Activated T-cell treated with anti-CD3 and anti-CD28 coated beads, Interleukin-2, amount 50 U/mL, for 24 hours (primary cell): ENCODE measurements around the gene KREMEN1.
A peak's percentile ranks its signal among the peaks of the same experiment; 100 is the strongest.

Experiments used
- DNase-seq: peaks from one replicate; pipeline ENCODE4 v3.0.0-alpha.2; 2020
- H3K27ac Mint-ChIP-seq: 2 replicates; pipeline ENCODE4 v1.8.0; 2020; ENCODE audit warnings: mild to moderate bottlenecking, mixed read lengths
- H3K27me3 Mint-ChIP-seq: 2 replicates; pipeline ENCODE4 v1.8.0; 2020; ENCODE audit warnings: mixed read lengths
- H3K36me3 Mint-ChIP-seq: 2 replicates; pipeline ENCODE4 v1.8.0; 2020; ENCODE audit warnings: low read depth, mixed read lengths
- H3K4me1 Mint-ChIP-seq: 2 replicates; pipeline ENCODE4 v1.8.0; 2020; ENCODE audit warnings: low read depth, mixed read lengths
- H3K4me3 Mint-ChIP-seq: 2 replicates; pipeline ENCODE4 v1.8.0; 2020; ENCODE audit warnings: mild to moderate bottlenecking, moderate library complexity, mixed read lengths
- H3K9me3 Mint-ChIP-seq: 2 replicates; pipeline ENCODE4 v1.8.0; 2020; ENCODE audit warnings: mixed read lengths

KREMEN1 gene

GRCh38 chr22:29207243-29207550 lies 134.4 kb downstream of the KREMEN1 start:
- Mint-ChIP-seq H3K36me3 (no peaks in the 10 kb centered on the region), H3K4me3 (no peak overlapping the region), H3K4me1 (peaks cover 19% of the 10 kb centered on the region), H3K27me3 (peaks cover 42% of the 10 kb centered on the region), H3K27ac (no peak overlapping the region), H3K9me3 (no peaks in the 10 kb centered on the region)
- no peak for DNase-seq

- Mint-ChIP-seq H3K4me1 (peaks cover 12% of the 10 kb centered on the region), H3K4me3 (no peak overlapping the region), H3K36me3 (no peaks in the 10 kb centered on the region), H3K27me3 (peaks cover 39% of the 10 kb centered on the region), H3K9me3 (no peaks in the 10 kb centered on the region), H3K27ac (no peak overlapping the region)
- no peak for DNase-seq
These were observed 135.0 kb downstream of the KREMEN1 start for GRCh38 chr22:29207562-29208501.

- DNase-seq, result no peak
- H3K4me3 Mint-ChIP-seq, result no peak overlapping the region
- H3K36me3 Mint-ChIP-seq, result no peaks in the 10 kb centered on the region
- no peak overlapping the region for H3K27ac Mint-ChIP-seq
- peaks cover 38% of the 10 kb centered on the region for H3K27me3 Mint-ChIP-seq
- H3K4me1 Mint-ChIP-seq, result peaks cover 7% of the 10 kb centered on the region
- no peaks in the 10 kb centered on the region for H3K9me3 Mint-ChIP-seq
These were observed 135.6 kb downstream of the KREMEN1 start for GRCh38 chr22:29208502-29208862.

- Mint-ChIP-seq H3K27me3 (peaks cover 34% of the 10 kb centered on the region), H3K4me1 (peaks cover 6% of the 10 kb centered on the region), H3K36me3 (no peaks in the 10 kb centered on the region), H3K4me3 (no peak overlapping the region), H3K27ac (no peak overlapping the region), H3K9me3 (no peaks in the 10 kb centered on the region)
- DNase-seq, result no peak
These were observed 136.2 kb downstream of the KREMEN1 start for GRCh38 chr22:29208879-29209623.

GRCh38 chr22:29209624-29209929 lies 136.7 kb downstream of the KREMEN1 start:
- H3K36me3 Mint-ChIP-seq, result no peaks in the 10 kb centered on the region
- H3K4me3 Mint-ChIP-seq, result no peak overlapping the region
- peaks cover 28% of the 10 kb centered on the region for H3K27me3 Mint-ChIP-seq
- no peaks in the 10 kb centered on the region for H3K9me3 Mint-ChIP-seq
- H3K27ac Mint-ChIP-seq, result no peak overlapping the region
- DNase-seq, result no peak
- peaks cover 5% of the 10 kb centered on the region for H3K4me1 Mint-ChIP-seq

- Mint-ChIP-seq H3K27ac (no peak overlapping the region), H3K27me3 (peaks cover 19% of the 10 kb centered on the region), H3K4me3 (no peak overlapping the region), H3K36me3 (no peaks in the 10 kb centered on the region), H3K9me3 (no peaks in the 10 kb centered on the region), H3K4me1 (peaks cover 2% of the 10 kb centered on the region)
- no peak for DNase-seq
These were observed 138.2 kb downstream of the KREMEN1 start for GRCh38 chr22:29211066-29211465.

GRCh38 chr22:29211466-29211865 lies 138.6 kb downstream of the KREMEN1 start:
- H3K4me1 Mint-ChIP-seq, result peaks cover under 1% of the 10 kb centered on the region
- H3K27ac Mint-ChIP-seq, result no peak overlapping the region
- DNase-seq, result no peak
- no peaks in the 10 kb centered on the region for H3K9me3 Mint-ChIP-seq
- H3K36me3 Mint-ChIP-seq, result no peaks in the 10 kb centered on the region
- H3K4me3 Mint-ChIP-seq, result no peak overlapping the region
- peaks cover 16% of the 10 kb centered on the region for H3K27me3 Mint-ChIP-seq

- Mint-ChIP-seq H3K27me3 (peaks cover 3% of the 10 kb centered on the region), H3K36me3 (no peaks in the 10 kb centered on the region), H3K9me3 (no peaks in the 10 kb centered on the region), H3K4me1 (no peaks in the 10 kb centered on the region), H3K27ac (no peak overlapping the region), H3K4me3 (no peak overlapping the region)
- DNase-seq, result no peak
These were observed 139.9 kb downstream of the KREMEN1 start for GRCh38 chr22:29212743-29213142.

GRCh38 chr22:29213493-29213892 lies 140.7 kb downstream of the KREMEN1 start:
- H3K4me1 Mint-ChIP-seq, result no peaks in the 10 kb centered on the region
- H3K27ac Mint-ChIP-seq, result no peak overlapping the region
- no peaks in the 10 kb centered on the region for H3K36me3 Mint-ChIP-seq
- H3K9me3 Mint-ChIP-seq, result no peaks in the 10 kb centered on the region
- H3K27me3 Mint-ChIP-seq, result no peaks in the 10 kb centered on the region
- no peak overlapping the region for H3K4me3 Mint-ChIP-seq
- DNase-seq, result no peak

- DNase-seq, result no peak
- Mint-ChIP-seq H3K9me3 (no peaks in the 10 kb centered on the region), H3K27me3 (no peaks in the 10 kb centered on the region), H3K4me3 (no peak overlapping the region), H3K4me1 (no peaks in the 10 kb centered on the region), H3K27ac (no peak overlapping the region), H3K36me3 (no peaks in the 10 kb centered on the region)
These were observed 141.4 kb downstream of the KREMEN1 start for GRCh38 chr22:29214232-29214631.

GRCh38 chr22:29215012-29215860 lies 142.4 kb downstream of the KREMEN1 start:
- no peaks in the 10 kb centered on the region for H3K9me3 Mint-ChIP-seq
- H3K36me3 Mint-ChIP-seq, result no peaks in the 10 kb centered on the region
- DNase-seq, result no peak
- no peaks in the 10 kb centered on the region for H3K27me3 Mint-ChIP-seq
- no peak overlapping the region for H3K4me3 Mint-ChIP-seq
- H3K4me1 Mint-ChIP-seq, result no peaks in the 10 kb centered on the region
- peak overlapping the region; percentile 37 for H3K27ac Mint-ChIP-seq

- DNase-seq, result no peak
These were observed 143.4 kb downstream of the KREMEN1 start for GRCh38 chr22:29216011-29216872.

GRCh38 chr22:29216873-29217666 lies 144.2 kb downstream of the KREMEN1 start:
- Mint-ChIP-seq H3K27ac (no peak overlapping the region), H3K36me3 (no peaks in the 10 kb centered on the region), H3K27me3 (no peaks in the 10 kb centered on the region), H3K9me3 (no peaks in the 10 kb centered on the region), H3K4me3 (no peak overlapping the region), H3K4me1 (no peaks in the 10 kb centered on the region)
- DNase-seq, result no peak

More at GRCh38 chr22:29216011-29216872, 143.4 kb downstream of the KREMEN1 start:
- Mint-ChIP-seq H3K36me3 (no peaks in the 10 kb centered on the region), H3K27ac (no peak overlapping the region), H3K4me1 (no peaks in the 10 kb centered on the region), H3K4me3 (no peak overlapping the region), H3K9me3 (no peaks in the 10 kb centered on the region), H3K27me3 (no peaks in the 10 kb centered on the region)
